Right cardiac atrium (tissue), 5 donors: Measurements from ENCODE around the gene SLC7A14. TPM values are rescaled to one million over a fixed set of nuclear protein-coding genes. Genes with fewer than 3 reads are reported as not detected.

Experiments used
- ATAC-seq, 2 donors: fragments of 200-7000 bp; cut with Tn5 transposase; one replicate each; pipeline versions ENCODE4 v1.8.0 to v1.9.1; 2020; ENCODE audit warnings: moderate library complexity in 2 of 2, mild to moderate bottlenecking in 1 of 2
- DNase-seq, 3 donors: peaks; one replicate each; pipeline ENCODE4 v3.0.0-alpha.2; 2020
- H3K27ac ChIP-seq: one replicate; pipeline ENCODE4 v1.5.1; 2013; ENCODE audit warnings: mild to moderate bottlenecking, low read length, control low read depth, moderate library complexity
- H3K27me3 ChIP-seq: one replicate; pipeline ENCODE4 v1.6.1; 2013; ENCODE audit not compliant: control insufficient read depth, insufficient read depth
- H3K4me1 ChIP-seq: one replicate; pipeline ENCODE4 v1.6.1; 2013; ENCODE audit warnings: low read length; ENCODE audit not compliant: control insufficient read depth, insufficient read depth
- H3K4me3 ChIP-seq: one replicate; pipeline ENCODE4 v1.5.1; 2013; ENCODE audit warnings: low read length, control low read depth
- H3K9me3 ChIP-seq: one replicate; pipeline ENCODE4 v1.6.1; 2013; ENCODE audit warnings: low read length; ENCODE audit not compliant: control insufficient read depth
- WGBS: extraction: QIAGEN DNeasy Blood & Tissue Kit; methylation state at CpG from one replicate; pipeline ENCODE4 v1.1.7; 2013; 5-methylcytosine and 5-hydroxymethylcytosine counted together
- intact Hi-C, 4 donors: fragments of 100-400 bp; cut with DNase I; formaldehyde crosslinking; loops; one replicate each; pipeline versions ENCODE4 v1.11.0 to v1.14.0; 2022 to 2023
- polyA plus RNA-seq: library from polyadenylated mRNA; stranded (reverse); fragments of 200-250 nt; gene quantifications from one replicate; pipeline ENCODE4 v1.2.3, GENCODE V29; 2013
- total RNA-seq, 4 donors: library from RNA; stranded (reverse); fragmentation: NEBNext Ultra II Directional; extraction: Animal tissue kit (Norgen Biotek cat#: 25700); gene quantifications; one replicate each; pipeline ENCODE4 v1.2.1, GENCODE V29; 2021
- donor health status: healthy with polysubstance abuse.
- donor health status: DM: no; HTN: yes; CAD: no.
- donor health status: DM: no; HTN: no; CAD: no.
- donor health status: DM: no; HTN: yes; CAD: no; lungs with severe emphysema.
- donor health status: DM: yes; HTN: yes; CAD: no.

SLC7A14 gene
- total and polyA plus RNA-seq, 5 donors = 0.05 to 0.06 TPM; not detected in 3

- Histone ChIP-seq H3K4me1 (no peaks in the 10 kb centered on the region), H3K9me3 (no peaks in the 10 kb centered on the region), H3K4me3 (no peak overlapping the region), H3K27ac (no peak overlapping the region), H3K27me3 (no peaks in the 10 kb centered on the region)
- intact Hi-C loops = no loop called here
- DNase-seq (no peak), ATAC-seq (no peak)
- 68% methylated on average over 2 of the region's 2 CpGs for WGBS
Observed at GRCh38 chr3:170513642-170514041, 72.2 kb downstream of the SLC7A14 start.

DNA sequence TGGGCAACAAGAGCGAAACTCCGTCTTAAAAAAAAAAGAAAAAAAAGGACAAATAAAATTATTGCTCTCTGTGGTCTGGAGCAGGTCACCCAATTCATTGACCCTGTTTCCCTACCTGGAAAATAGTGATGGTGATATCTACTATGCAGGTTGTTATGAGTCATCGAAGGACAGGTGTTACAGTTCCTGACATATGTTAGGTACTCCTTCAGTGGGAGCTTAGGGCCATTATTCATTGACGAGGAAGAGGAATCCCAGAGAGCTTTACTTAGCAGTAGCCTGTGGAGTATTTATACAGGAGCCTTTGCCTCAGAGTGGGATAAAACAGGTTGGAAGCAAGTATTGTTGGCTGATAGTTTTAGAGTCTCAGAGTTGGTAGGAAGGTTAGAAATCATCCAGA, 74.5 kb downstream of the SLC7A14 start:
- Histone ChIP-seq H3K9me3 (no peaks in the 10 kb centered on the region), H3K4me1 (no peaks in the 10 kb centered on the region), H3K27me3 (no peaks in the 10 kb centered on the region), H3K27ac (no peak overlapping the region), H3K4me3 (no peak overlapping the region)
- WGBS = 88% methylated on average over 4 of the region's 4 CpGs
- no peak for DNase-seq
- ATAC-seq = no peak
- intact Hi-C loops = no loop called here

DNA sequence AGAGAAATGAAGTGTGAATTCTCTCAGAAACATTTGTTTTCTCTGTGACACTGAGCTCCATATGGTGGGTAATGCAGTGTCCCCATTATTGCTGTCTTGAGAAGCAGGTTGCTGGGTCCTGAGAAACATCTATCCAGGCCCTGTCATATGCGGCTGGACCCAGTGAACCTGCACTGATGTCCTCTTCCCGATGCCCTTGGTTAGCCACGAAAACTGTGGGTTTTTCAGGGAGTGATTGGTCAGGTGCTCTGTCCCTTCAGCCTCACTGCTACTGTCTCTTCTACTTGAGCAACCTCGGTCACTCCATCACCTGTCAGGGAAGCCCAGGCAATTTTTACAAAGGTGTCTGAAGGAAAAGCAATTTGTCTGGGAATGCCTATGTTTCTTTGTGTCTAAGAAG, 77.0 kb downstream of the SLC7A14 start:
- DNase-seq (no peak), ATAC-seq (no peak)
- no peak overlapping the region for H3K4me3 ChIP-seq
- no peaks in the 10 kb centered on the region for H3K27me3 ChIP-seq
- no peak overlapping the region for H3K27ac ChIP-seq
- intact Hi-C loops = no loop called here
- H3K9me3 ChIP-seq = no peaks in the 10 kb centered on the region
- no peaks in the 10 kb centered on the region for H3K4me1 ChIP-seq
- WGBS = 93% methylated on average over 4 of the region's 4 CpGs

DNA sequence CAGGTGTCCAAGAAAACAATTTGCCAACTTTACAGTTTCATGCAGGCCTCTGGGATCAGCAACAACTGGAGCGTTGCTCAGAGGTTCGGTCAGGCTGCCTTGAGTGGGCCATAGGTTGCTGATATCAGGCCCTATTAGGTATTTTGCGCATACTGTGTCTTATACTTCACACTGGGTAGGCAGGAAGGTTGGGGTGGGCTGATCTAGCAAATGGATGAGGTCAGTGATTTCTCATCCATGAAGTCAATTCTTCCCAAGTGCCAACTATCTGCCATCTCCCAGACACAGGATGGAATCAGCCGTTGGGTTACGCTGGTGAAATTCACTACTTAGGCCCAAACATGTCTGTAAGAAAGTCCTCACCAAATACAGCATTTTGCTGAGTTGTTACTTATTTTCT, 77.6 kb downstream of the SLC7A14 start:
- H3K4me1 ChIP-seq = no peaks in the 10 kb centered on the region
- H3K9me3 ChIP-seq = no peaks in the 10 kb centered on the region
- no peaks in the 10 kb centered on the region for H3K27me3 ChIP-seq
- ATAC-seq (no peak), DNase-seq (no peak)
- no peak overlapping the region for H3K27ac ChIP-seq
- H3K4me3 ChIP-seq = no peak overlapping the region
- intact Hi-C loops = no loop called here
- 88% methylated on average over 5 of the region's 5 CpGs for WGBS

DNA sequence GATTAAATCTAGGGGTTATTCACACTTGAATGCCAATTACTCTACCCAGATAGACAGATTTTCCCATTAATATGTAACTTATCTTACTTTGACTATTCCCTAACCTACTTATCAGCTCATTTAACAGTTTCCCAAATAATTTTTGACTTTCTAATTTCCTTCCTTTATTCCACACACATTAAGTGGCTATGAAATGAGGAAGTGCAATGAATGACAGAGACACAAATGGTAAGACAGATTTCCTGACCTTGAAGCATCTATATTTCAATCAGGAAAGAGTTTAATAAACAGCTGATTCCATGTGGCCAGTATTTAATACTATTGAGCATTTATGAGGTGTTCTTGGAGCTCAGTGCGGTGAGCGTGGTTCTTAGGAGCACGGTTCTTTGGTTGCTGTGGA, 78.8 kb downstream of the SLC7A14 start:
- Histone ChIP-seq H3K27ac (no peak overlapping the region), H3K4me1 (no peaks in the 10 kb centered on the region), H3K4me3 (no peak overlapping the region), H3K27me3 (no peaks in the 10 kb centered on the region), H3K9me3 (no peaks in the 10 kb centered on the region)
- ATAC-seq (no peak), DNase-seq (no peak)
- intact Hi-C loops = no loop called here
- 94% methylated on average over 3 of the region's 3 CpGs for WGBS

DNA sequence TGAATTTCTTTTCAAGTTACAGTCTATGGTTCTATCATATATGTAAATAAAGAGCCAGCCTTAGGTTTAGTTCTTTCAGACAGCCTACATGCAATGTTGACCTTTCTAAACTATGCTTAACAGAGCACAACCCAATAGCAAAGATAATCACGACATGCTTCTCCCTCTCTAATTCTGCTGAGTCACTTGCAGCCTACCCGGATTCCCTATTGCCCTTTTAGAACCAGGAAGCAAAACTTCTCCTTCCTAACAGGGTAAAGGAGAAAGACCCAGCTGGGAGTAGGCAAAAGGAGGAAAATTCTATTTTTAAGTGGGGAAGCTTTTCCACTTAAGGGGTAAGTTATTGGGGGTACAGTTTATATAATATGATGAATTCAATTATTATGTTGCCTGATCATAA, 79.3 kb downstream of the SLC7A14 start:
- intact Hi-C loops = no loop called here
- WGBS = 10% methylated on average over 2 of the region's 2 CpGs
- Histone ChIP-seq H3K4me3 (no peak overlapping the region), H3K9me3 (no peaks in the 10 kb centered on the region), H3K4me1 (no peaks in the 10 kb centered on the region), H3K27me3 (no peaks in the 10 kb centered on the region), H3K27ac (no peak overlapping the region)
- ATAC-seq = no peak
- DNase-seq = no peak

DNA sequence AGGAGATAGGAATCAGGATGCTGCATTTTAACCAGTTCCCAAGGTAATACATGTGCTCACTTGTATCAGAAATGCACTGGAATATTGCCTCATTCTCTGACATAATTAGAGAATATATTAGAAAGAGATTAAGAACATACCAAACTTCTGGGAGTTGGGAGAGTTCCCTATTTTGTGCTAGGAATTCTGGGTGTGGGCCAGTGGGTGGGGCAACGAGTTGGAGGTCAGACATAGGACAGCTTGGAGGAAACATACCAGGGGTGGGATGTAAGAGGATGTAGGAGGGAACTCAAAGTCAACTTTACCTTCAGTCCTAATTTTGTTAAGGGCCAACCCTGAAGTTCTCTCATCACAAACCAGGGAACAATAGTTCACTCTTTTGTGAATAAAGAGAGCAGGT, 83.6 kb downstream of the SLC7A14 start:
- intact Hi-C loops = no loop called here
- peak; percentile 77 to 83 for ATAC-seq
- Histone ChIP-seq H3K27me3 (no peaks in the 10 kb centered on the region), H3K9me3 (no peaks in the 10 kb centered on the region), H3K4me3 (no peak overlapping the region), H3K27ac (no peak overlapping the region), H3K4me1 (no peaks in the 10 kb centered on the region)
- peak; percentile 41 to 88 (median 72) for DNase-seq
- WGBS = 21% methylated on average over 1 of the region's 1 CpG

DNA sequence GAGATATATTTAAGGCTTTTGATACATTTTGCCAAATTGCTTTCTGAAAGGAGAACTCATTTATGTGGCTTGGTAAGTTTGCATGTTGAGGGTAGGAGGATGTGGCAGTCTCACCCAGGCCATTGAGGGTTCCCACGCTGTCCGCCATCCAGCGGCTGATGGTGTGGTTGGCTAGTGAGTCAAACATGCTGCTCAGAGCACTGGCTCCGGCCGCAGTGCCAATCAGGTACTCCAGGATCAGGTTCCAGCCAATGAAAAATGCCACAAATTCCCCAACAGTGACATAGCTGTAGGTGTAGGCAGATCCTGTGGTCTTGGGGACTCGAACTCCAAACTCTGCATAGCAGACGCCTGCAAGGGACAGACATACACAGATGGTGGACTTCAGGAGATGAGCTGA, 84.9 kb downstream of the SLC7A14 start:
- Histone ChIP-seq H3K4me3 (no peak overlapping the region), H3K27me3 (no peaks in the 10 kb centered on the region), H3K27ac (no peak overlapping the region), H3K9me3 (no peaks in the 10 kb centered on the region), H3K4me1 (no peaks in the 10 kb centered on the region)
- intact Hi-C loops = no loop called here
- ATAC-seq = no peak
- WGBS = 92% methylated on average over 7 of the region's 7 CpGs
- DNase-seq = no peak

GRCh38 chr3:170500462-170500861, 85.4 kb downstream of the SLC7A14 start:
- no peak overlapping the region for H3K4me3 ChIP-seq
- H3K4me1 ChIP-seq = no peaks in the 10 kb centered on the region
- no peaks in the 10 kb centered on the region for H3K27me3 ChIP-seq
- H3K9me3 ChIP-seq = no peaks in the 10 kb centered on the region
- H3K27ac ChIP-seq = no peak overlapping the region
- ATAC-seq = no peak
- intact Hi-C loops = no loop called here
- no peak for DNase-seq
- 86% methylated on average over 2 of the region's 2 CpGs for WGBS

GRCh38 chr3:170499562-170500156, 86.2 kb downstream of the SLC7A14 start:
- no peak overlapping the region for H3K4me3 ChIP-seq
- DNase-seq (peak in 2 of 3 donors; percentile 52 to 63), ATAC-seq (peak; percentile 50 to 67)
- H3K27ac ChIP-seq = no peak overlapping the region
- intact Hi-C loops = loop anchor here in 1 of 4 donors (10.0 kb wide), 1 partner anchor 75 kb away; no protein-coding TSS in a partner anchor
- H3K9me3 ChIP-seq = no peaks in the 10 kb centered on the region
- H3K27me3 ChIP-seq = no peaks in the 10 kb centered on the region
- WGBS = 42% methylated on average over 3 of the region's 3 CpGs
- no peaks in the 10 kb centered on the region for H3K4me1 ChIP-seq

DNA sequence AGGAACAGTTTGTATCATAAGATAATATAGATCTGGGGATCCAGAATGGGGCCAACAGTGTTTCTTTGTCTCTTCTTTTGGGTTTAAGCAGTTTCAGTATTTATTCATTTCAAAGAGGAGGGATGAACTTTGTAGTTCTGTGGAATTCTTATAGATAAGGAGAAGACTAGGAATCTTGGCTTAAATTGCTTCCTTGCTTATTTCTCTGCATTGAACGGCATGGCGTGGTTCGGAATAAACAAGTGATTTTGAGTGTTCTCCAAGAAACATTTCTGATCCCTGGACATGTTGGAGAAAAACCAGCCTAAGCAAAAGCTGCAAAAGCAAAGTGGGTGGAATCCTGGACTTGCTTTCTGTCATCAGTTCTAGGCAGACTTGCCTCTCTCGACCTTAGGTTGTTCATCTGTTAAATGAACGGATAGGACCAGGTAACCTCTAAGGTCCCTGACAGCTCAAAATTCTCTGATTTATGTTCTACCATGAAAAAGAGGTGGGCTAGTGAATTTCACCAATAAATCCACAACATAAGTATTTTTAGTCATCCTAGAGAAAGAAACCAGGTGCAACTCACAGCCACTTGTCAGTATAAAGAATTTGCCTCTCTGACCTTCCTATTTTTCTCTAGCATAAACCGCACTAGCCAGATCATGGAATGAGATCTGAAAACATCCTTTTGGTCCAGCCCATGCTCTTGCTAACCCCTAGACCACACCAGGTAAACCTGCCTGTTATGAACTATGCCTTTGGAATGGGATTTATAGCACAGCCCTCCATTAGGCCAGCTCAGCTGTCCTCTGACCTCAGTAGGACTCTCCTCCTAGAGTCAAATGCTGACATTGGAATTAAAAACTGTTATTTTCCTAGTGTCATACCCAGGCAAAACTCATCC, 88.4 kb downstream of the SLC7A14 start:
- WGBS = 57% methylated on average over 6 of the region's 6 CpGs

More for the DNA sequence above, 88.4 kb downstream of the SLC7A14 start:
- DNase-seq (no peak), ATAC-seq (peak in 1 of 2 donors; percentile 55)
- Histone ChIP-seq H3K27me3 (no peaks in the 10 kb centered on the region), H3K4me1 (no peaks in the 10 kb centered on the region), H3K27ac (no peak overlapping the region), H3K4me3 (no peak overlapping the region), H3K9me3 (no peaks in the 10 kb centered on the region)
- intact Hi-C loops = loop anchor here in 1 of 4 donors (10.0 kb wide), 1 partner anchor 73 kb away; no protein-coding TSS in a partner anchor
